ENCODE results near the gene GMPS. TPM values are rescaled to one million over a fixed set of nuclear protein-coding genes. Genes with fewer than 3 reads are reported as not detected.

Gene GMPS
- total and polyA plus RNA-seq, 9 of the 15 experiments (the other 6 are each of a cell fraction or from before 2014, with no cell fraction given) = 73.7 to 282 (median 156) TPM

DNA sequence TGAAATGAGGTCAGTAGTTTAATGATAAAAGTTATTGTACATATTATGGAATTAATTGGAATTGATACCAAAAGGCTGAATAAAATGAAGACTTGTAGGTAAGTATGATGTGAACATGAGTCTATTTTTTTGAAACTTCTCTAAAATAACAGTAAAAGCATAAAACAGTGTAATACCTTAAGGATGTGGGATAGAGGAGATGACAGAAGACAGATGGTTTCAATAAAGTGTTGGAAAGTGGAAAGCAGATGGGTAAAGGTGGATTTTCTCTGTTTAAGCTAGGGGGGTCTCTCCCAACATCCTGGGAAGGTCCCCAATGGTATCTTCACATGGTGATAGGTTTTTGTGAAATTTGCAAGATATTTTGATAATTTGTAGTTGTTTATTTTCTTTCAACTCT lies 41.6 kb downstream of the GMPS start:
- BruUV-seq (replicated peaks) = no TSS peak
- H3K9me1 ChIP-seq (ENCODE audit: control insufficient read depth, insufficient read depth, low read length) = no peaks in the 10 kb centered on the region
- no peaks in the 10 kb centered on the region for H4K20me1 ChIP-seq (replicated peaks; ENCODE audit: control insufficient read depth, insufficient read depth, low read length)
- no peaks in the 10 kb centered on the region for H3K27me3 ChIP-seq (ENCODE audit: control insufficient read depth in 2 of 2, insufficient read depth in 2 of 2, low read length in 2 of 2)
- H3K9ac ChIP-seq (ENCODE audit: insufficient read depth in 1 of 2, low read depth in 2 of 2, low read length in 2 of 2) = no peak overlapping the region
- in situ Hi-C loops (cut with MboI) (no loop called here), intact Hi-C loops (cut with micrococcal nuclease) (no loop called here)
- ATAC-seq (no peak), DNase-seq (ENCODE audit: extremely low read depth in 1 of 4, low spot score in 3 of 4) (no peak), FAIRE-seq (no peak)
- ChIA-PET CTCF (ENCODE audit: low intra/inter-chr PET ratio) (no interaction called here), POLR2A (interaction anchor here (1.2 kb wide), 1 partner anchor 12 kb away, joined by 4 read pairs; no protein-coding TSS in a partner anchor)
- peaks cover 95% of the 10 kb centered on the region for H3K36me3 ChIP-seq (ENCODE audit: control insufficient read depth, insufficient read depth, low read length)
- H3K9me3 ChIP-seq (replicated peaks; ENCODE audit: control insufficient read depth, insufficient read depth, low read depth, low read length) = no peaks in the 10 kb centered on the region
- no peak overlapping the region for H3K4me3 ChIP-seq
- no peaks in the 10 kb centered on the region; a peak in 1 of 5 replicates for H3K4me1 ChIP-seq (replicated peaks in 1 of 2; ENCODE audit: control insufficient read depth in 2 of 2, insufficient read depth in 2 of 2, low read length in 2 of 2)
- no peak overlapping the region for H2AFZ ChIP-seq (ENCODE audit: low read depth, low read length)
- H3K4me2 ChIP-seq (ENCODE audit: insufficient read depth, low read length) = no peak overlapping the region
- no peak overlapping the region for H3K27ac ChIP-seq (ENCODE audit: extremely low read depth, low read depth, low read length)
- peaks cover 2% of the 10 kb centered on the region; the same call in 1 of the 3 replicates for H3K79me2 ChIP-seq (ENCODE audit: control insufficient read depth, insufficient read depth, low read length)
- TF ChIP-seq FOXM1 (IDR thresholded peaks at IDR 0.05; ENCODE audit: low read depth) (no peak), FOXM1 (CRISPR knock-in tag; IDR thresholded peaks at IDR 0.05; ENCODE audit: low read depth) (no peak), ELF2 (CRISPR knock-in tag; IDR thresholded peaks at IDR 0.05) (no peak), ETS2 (tag; IDR thresholded peaks at IDR 0.05; ENCODE audit: borderline replicate concordance, poor library complexity, severe bottlenecking) (no peak), NFRKB (IDR thresholded peaks at IDR 0.05; ENCODE audit: low read depth) (no peak), BDP1 (IDR thresholded peaks at IDR 0.05; ENCODE audit: insufficient read depth, insufficient read length) (no peak), ESRRB (CRISPR knock-in tag; IDR thresholded peaks at IDR 0.05; ENCODE audit: borderline replicate concordance) (no peak), TEAD1 (CRISPR knock-in tag; IDR thresholded peaks at IDR 0.05) (no peak), ZNF12 (CRISPR knock-in tag; IDR thresholded peaks at IDR 0.05) (no peak), LCOR (CRISPR knock-in tag; IDR thresholded peaks at IDR 0.05) (no peak)
- TF ChIP-seq, protein P1, sequence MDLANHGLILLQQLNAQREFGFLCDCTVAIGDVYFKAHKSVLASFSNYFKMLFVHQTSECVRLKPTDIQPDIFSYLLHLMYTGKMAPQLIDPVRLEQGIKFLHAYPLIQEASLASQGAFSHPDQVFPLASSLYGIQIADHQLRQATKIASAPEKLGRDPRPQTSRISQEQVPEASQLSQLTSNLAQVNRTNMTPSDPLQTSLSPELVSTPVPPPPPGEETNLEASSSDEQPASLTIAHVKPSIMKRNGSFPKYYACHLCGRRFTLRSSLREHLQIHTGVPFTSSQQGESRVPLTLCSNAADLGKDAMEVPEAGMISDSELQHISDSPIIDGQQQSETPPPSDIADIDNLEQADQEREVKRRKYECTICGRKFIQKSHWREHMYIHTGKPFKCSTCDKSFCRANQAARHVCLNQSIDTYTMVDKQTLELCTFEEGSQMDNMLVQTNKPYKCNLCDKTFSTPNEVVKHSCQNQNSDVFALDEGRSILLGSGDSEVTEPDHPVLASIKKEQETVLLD (IDR thresholded peaks at IDR 0.05) = no peak
- TF ChIP-seq, protein P2, sequence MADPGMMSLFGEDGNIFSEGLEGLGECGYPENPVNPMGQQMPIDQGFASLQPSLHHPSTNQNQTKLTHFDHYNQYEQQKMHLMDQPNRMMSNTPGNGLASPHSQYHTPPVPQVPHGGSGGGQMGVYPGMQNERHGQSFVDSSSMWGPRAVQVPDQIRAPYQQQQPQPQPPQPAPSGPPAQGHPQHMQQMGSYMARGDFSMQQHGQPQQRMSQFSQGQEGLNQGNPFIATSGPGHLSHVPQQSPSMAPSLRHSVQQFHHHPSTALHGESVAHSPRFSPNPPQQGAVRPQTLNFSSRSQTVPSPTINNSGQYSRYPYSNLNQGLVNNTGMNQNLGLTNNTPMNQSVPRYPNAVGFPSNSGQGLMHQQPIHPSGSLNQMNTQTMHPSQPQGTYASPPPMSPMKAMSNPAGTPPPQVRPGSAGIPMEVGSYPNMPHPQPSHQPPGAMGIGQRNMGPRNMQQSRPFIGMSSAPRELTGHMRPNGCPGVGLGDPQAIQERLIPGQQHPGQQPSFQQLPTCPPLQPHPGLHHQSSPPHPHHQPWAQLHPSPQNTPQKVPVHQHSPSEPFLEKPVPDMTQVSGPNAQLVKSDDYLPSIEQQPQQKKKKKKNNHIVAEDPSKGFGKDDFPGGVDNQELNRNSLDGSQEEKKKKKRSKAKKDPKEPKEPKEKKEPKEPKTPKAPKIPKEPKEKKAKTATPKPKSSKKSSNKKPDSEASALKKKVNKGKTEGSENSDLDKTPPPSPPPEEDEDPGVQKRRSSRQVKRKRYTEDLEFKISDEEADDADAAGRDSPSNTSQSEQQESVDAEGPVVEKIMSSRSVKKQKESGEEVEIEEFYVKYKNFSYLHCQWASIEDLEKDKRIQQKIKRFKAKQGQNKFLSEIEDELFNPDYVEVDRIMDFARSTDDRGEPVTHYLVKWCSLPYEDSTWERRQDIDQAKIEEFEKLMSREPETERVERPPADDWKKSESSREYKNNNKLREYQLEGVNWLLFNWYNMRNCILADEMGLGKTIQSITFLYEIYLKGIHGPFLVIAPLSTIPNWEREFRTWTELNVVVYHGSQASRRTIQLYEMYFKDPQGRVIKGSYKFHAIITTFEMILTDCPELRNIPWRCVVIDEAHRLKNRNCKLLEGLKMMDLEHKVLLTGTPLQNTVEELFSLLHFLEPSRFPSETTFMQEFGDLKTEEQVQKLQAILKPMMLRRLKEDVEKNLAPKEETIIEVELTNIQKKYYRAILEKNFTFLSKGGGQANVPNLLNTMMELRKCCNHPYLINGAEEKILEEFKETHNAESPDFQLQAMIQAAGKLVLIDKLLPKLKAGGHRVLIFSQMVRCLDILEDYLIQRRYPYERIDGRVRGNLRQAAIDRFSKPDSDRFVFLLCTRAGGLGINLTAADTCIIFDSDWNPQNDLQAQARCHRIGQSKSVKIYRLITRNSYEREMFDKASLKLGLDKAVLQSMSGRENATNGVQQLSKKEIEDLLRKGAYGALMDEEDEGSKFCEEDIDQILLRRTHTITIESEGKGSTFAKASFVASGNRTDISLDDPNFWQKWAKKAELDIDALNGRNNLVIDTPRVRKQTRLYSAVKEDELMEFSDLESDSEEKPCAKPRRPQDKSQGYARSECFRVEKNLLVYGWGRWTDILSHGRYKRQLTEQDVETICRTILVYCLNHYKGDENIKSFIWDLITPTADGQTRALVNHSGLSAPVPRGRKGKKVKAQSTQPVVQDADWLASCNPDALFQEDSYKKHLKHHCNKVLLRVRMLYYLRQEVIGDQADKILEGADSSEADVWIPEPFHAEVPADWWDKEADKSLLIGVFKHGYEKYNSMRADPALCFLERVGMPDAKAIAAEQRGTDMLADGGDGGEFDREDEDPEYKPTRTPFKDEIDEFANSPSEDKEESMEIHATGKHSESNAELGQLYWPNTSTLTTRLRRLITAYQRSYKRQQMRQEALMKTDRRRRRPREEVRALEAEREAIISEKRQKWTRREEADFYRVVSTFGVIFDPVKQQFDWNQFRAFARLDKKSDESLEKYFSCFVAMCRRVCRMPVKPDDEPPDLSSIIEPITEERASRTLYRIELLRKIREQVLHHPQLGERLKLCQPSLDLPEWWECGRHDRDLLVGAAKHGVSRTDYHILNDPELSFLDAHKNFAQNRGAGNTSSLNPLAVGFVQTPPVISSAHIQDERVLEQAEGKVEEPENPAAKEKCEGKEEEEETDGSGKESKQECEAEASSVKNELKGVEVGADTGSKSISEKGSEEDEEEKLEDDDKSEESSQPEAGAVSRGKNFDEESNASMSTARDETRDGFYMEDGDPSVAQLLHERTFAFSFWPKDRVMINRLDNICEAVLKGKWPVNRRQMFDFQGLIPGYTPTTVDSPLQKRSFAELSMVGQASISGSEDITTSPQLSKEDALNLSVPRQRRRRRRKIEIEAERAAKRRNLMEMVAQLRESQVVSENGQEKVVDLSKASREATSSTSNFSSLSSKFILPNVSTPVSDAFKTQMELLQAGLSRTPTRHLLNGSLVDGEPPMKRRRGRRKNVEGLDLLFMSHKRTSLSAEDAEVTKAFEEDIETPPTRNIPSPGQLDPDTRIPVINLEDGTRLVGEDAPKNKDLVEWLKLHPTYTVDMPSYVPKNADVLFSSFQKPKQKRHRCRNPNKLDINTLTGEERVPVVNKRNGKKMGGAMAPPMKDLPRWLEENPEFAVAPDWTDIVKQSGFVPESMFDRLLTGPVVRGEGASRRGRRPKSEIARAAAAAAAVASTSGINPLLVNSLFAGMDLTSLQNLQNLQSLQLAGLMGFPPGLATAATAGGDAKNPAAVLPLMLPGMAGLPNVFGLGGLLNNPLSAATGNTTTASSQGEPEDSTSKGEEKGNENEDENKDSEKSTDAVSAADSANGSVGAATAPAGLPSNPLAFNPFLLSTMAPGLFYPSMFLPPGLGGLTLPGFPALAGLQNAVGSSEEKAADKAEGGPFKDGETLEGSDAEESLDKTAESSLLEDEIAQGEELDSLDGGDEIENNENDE (IDR thresholded peaks at IDR 0.05; ENCODE audit: low read depth, low read length) = no peak

Data from K562 (cell line).